Hypothalamus (tissue), 51 donors: Measurements from ENCODE around the gene ALAS1.
"Not testable (repeated sequence)": the region's sequence is repeated elsewhere in the genome, so short reads cannot be mapped to it uniquely, and the experiment has no call there.

Experiments
- DNase-seq, 51 donors: peaks; one replicate each; lab custom pipeline; 2025; lab: John Stamatoyannopoulos, UW

ALAS1 gene

GRCh38 chr3:52197842-52198625, at the start of gene ALAS1:
Gene ALAS1, plus strand, starts transcription at chr3:52198160. Its CDS starts 1,082 bp downstream, at chr3:52199242.
- peak; percentile 32 to 92 (median 82) for DNase-seq

- no peak for DNase-seq
Observed at GRCh38 chr3:52149021-52149420, 48.9 kb upstream of the ALAS1 start.

GRCh38 chr3:52149726-52150125, 48.2 kb upstream of the ALAS1 start:
- no peak for DNase-seq

GRCh38 chr3:52150357-52150756, 47.6 kb upstream of the ALAS1 start:
- no peak for DNase-seq

- no peak for DNase-seq
Observed at GRCh38 chr3:52150860-52151259, 47.1 kb upstream of the ALAS1 start.

- not testable (repeated sequence) for DNase-seq
Observed at GRCh38 chr3:52151991-52152390, 46.0 kb upstream of the ALAS1 start.

- DNase-seq, result no peak
Observed at GRCh38 chr3:52153389-52154096, 44.4 kb upstream of the ALAS1 start.

GRCh38 chr3:52154135-52155094, 43.5 kb upstream of the ALAS1 start, which contains the start of gene POC1A:
Gene POC1A, minus strand, starts transcription at chr3:52154423. Its CDS starts 51 bp downstream, at chr3:52154372.
- DNase-seq, result peak; percentile 73 to 99 (median 91)

GRCh38 chr3:52155912-52156311, 42.0 kb upstream of the ALAS1 start:
- DNase-seq, result no peak

GRCh38 chr3:52159503-52159902, 38.5 kb upstream of the ALAS1 start:
- no peak for DNase-seq

GRCh38 chr3:52162250-52162872, 35.6 kb upstream of the ALAS1 start:
- no peak for DNase-seq

GRCh38 chr3:52167240-52167639, 30.7 kb upstream of the ALAS1 start:
- DNase-seq, result no peak

- not testable (repeated sequence) for DNase-seq
Observed at GRCh38 chr3:52170217-52170616, 27.7 kb upstream of the ALAS1 start.

- DNase-seq, result no peak
Observed at GRCh38 chr3:52171514-52172261, 26.3 kb upstream of the ALAS1 start.

GRCh38 chr3:52172262-52172757, 25.6 kb upstream of the ALAS1 start:
- peak in 22 of 51 donors; percentile 8 to 76 (median 30) for DNase-seq

GRCh38 chr3:52173101-52173500, 24.9 kb upstream of the ALAS1 start:
- no peak for DNase-seq

GRCh38 chr3:52174896-52175295, 23.1 kb upstream of the ALAS1 start:
- no peak for DNase-seq

GRCh38 chr3:52175416-52176179, 22.4 kb upstream of the ALAS1 start:
- DNase-seq, result no peak
